ENCODE results near the gene ASPHD1.

DNA sequence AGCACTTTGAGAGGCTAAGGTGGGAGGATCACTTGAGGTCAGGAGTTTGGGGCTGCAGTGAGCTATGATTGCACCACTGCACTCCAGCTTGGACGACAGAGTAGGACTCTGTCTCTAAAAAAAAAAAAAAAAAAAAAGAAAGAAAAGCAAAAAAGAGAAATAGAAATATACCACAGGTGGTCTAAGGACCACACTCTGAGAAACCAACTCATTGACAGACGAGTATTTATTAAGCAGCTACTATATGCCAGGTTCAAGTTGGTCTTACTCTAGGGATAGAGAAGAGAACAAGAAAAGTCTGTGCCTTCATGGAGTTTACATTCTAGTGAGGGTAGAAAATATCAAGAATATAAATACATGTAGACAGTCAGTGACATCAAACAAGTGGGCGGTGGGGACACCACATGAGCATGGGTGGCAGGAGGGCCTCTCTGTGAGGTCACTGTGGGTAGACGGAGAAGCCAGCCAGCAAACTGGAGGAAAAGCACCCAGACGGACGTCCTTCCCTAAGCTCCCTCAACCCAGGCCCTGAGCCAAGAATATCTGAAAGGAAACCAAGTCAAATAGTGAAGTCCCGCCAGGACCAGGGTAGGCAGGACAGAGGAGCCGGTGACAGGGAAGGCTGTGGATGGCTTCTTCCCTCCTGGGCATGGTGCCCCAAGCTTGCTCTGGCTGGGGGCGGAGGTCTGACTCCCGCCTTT, 42.0 kb upstream of the ASPHD1 start:
- TF ChIP-seq POLR2A (IDR thresholded peaks at IDR 0.05) = no peak
- TF ChIP-seq, protein P1, sequence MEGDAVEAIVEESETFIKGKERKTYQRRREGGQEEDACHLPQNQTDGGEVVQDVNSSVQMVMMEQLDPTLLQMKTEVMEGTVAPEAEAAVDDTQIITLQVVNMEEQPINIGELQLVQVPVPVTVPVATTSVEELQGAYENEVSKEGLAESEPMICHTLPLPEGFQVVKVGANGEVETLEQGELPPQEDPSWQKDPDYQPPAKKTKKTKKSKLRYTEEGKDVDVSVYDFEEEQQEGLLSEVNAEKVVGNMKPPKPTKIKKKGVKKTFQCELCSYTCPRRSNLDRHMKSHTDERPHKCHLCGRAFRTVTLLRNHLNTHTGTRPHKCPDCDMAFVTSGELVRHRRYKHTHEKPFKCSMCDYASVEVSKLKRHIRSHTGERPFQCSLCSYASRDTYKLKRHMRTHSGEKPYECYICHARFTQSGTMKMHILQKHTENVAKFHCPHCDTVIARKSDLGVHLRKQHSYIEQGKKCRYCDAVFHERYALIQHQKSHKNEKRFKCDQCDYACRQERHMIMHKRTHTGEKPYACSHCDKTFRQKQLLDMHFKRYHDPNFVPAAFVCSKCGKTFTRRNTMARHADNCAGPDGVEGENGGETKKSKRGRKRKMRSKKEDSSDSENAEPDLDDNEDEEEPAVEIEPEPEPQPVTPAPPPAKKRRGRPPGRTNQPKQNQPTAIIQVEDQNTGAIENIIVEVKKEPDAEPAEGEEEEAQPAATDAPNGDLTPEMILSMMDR (IDR thresholded peaks at IDR 0.05 in 8 of 11, conservative IDR thresholded peaks at IDR 0.05 in 3 of 11) = no peak

Measured in spleen (tissue), 7 donors.